HepG2 (cell line): ENCODE results near the gene ZNF444. TPM values are rescaled to one million over a fixed set of nuclear protein-coding genes. Genes with fewer than 3 reads are reported as not detected.
"Not testable (repeated sequence)": the region's sequence is repeated elsewhere in the genome, so short reads cannot be mapped to it uniquely, and the experiment has no call there.

Source experiments
- ATAC-seq: fragments of 200-7000 bp; cut with Tn5 transposase; 3 replicates; pipeline ENCODE4 v1.9.1; 2020; ENCODE audit warnings: mild to moderate bottlenecking, moderate library complexity
- BruUV-seq: library from RNA; stranded (reverse); fragments of 400-500 nt; replicated peaks from 2 replicates; lab custom pipeline; 2021; lab: Mats Ljungman, UMichigan
- CTCF ChIA-PET: fragments of 300-600 bp; formaldehyde crosslinking; extraction: SDS; loops from one replicate; lab custom pipeline; 2021; ENCODE audit warnings: low total read pairs, inconsistent platforms, low intra/inter-chr PET ratio; lab: Yijun Ruan, JAX
- POLR2A ChIA-PET: fragments of 350-600 bp; sonication (Branson Sonifier 250); formaldehyde crosslinking; loops from one replicate; lab custom pipeline; 2020; ENCODE audit warnings: antibody characterized with exemption, inconsistent platforms; lab: Yijun Ruan, JAX
- DNase-seq: peaks from one replicate; pipeline ENCODE4 v3.0.0-alpha.2; 2015; ENCODE audit warnings: low spot score
- FAIRE-seq: peaks from 3 replicates; lab custom pipeline; 2011; peaks lifted over from hg19 to GRCh38; lab: Jason Lieb, UNC
- H2AFZ ChIP-seq: one replicate; pipeline ENCODE4 v1.6.1; 2011; ENCODE audit warnings: low read length, inconsistent platforms
- H3K27ac ChIP-seq: fragments of 300-600 bp; 3 replicates; pipeline ENCODE4 v1.8.0; 2011; ENCODE audit warnings: mixed run types, mild to moderate bottlenecking, mixed read lengths, low read length, inconsistent platforms; ENCODE audit not compliant: insufficient read depth; ENCODE audit errors: extremely low read length
- H3K27me3 ChIP-seq, 2 experiments: fragments of 200-600 bp in 1 of 2; 2 replicates in 1 of 2; 3 replicates in 1 of 2; pipeline versions ENCODE4 v1.6.0 to v1.8.0; 2011; ENCODE audit warnings: low read length in 2 of 2, mild to moderate bottlenecking in 2 of 2, moderate library complexity in 2 of 2, inconsistent platforms in 1 of 2; ENCODE audit not compliant: insufficient read depth in 2 of 2, control insufficient read depth in 1 of 2
- H3K36me3 ChIP-seq, 2 experiments: fragments of 200-600 bp in 1 of 2; replicated peaks in 1 of 2; 2 replicates in 1 of 2; 3 replicates in 1 of 2; pipeline versions ENCODE4 v1.5.1 to v1.8.0; 2011; ENCODE audit warnings: low read length in 2 of 2, inconsistent platforms in 1 of 2; ENCODE audit not compliant: insufficient read depth in 2 of 2, control insufficient read depth in 1 of 2
- H3K4me1 ChIP-seq: 2 replicates; pipeline ENCODE4 v1.5.1; 2012; ENCODE audit warnings: low read length, inconsistent platforms; ENCODE audit not compliant: insufficient read depth
- H3K4me2 ChIP-seq: 2 replicates; pipeline ENCODE4 v1.6.0; 2011; ENCODE audit warnings: low read depth, low read length, inconsistent platforms
- H3K4me3 ChIP-seq, 3 experiments: fragments of 200-600 bp in 1 of 3; sonication (generic), shearing (Covaris generic) in 1 of 3; replicated peaks in 1 of 3; 2 replicates each; pipeline ENCODE4 v1.5.1; 2011 to 2016; ENCODE audit warnings: low read length in 3 of 3, inconsistent platforms in 2 of 3, low read depth in 2 of 3, mild to moderate bottlenecking in 2 of 3, control low read depth in 1 of 3, mixed read lengths in 1 of 3; ENCODE audit not compliant: insufficient read depth in 1 of 3
- H3K79me2 ChIP-seq: one replicate; pipeline ENCODE4 v1.6.1; 2011; ENCODE audit warnings: low read length, inconsistent platforms; ENCODE audit not compliant: insufficient read depth
- H3K9ac ChIP-seq: 2 replicates; pipeline ENCODE4 v1.6.0; 2011; ENCODE audit warnings: mild to moderate bottlenecking, low read depth, low read length, inconsistent platforms; ENCODE audit not compliant: insufficient read depth
- H3K9me3 ChIP-seq: 2 replicates; pipeline ENCODE4 v1.5.1; 2012; ENCODE audit warnings: mild to moderate bottlenecking, low read length
- H4K20me1 ChIP-seq: 2 replicates; pipeline ENCODE4 v1.6.0; 2011; ENCODE audit warnings: inconsistent platforms, mild to moderate bottlenecking, low read length, moderate library complexity; ENCODE audit not compliant: insufficient read depth
- CENPBD1 ChIP-seq: sonication (generic); formaldehyde crosslinking; IDR thresholded peaks from 2 replicates; pipeline ENCODE4 v1.8.0; 2022; ENCODE audit warnings: missing genetic modification reagents, low read depth, mild to moderate bottlenecking, borderline replicate concordance
- HNRNPL ChIP-seq: fragments of 200-400 bp; formaldehyde crosslinking; IDR thresholded peaks from 2 replicates; pipeline ENCODE4 v1.6.1; 2017; ENCODE audit warnings: mild to moderate bottlenecking, low read depth, low read length
- HOMEZ ChIP-seq: IDR thresholded peaks from 2 replicates; pipeline ENCODE4 v1.6.1; 2016; ENCODE audit warnings: low read depth
- PPARG ChIP-seq: conservative IDR thresholded peaks from 2 replicates; pipeline ENCODE4 v1.6.1; 2016; ENCODE audit warnings: missing biosample characterization, missing genetic modification reagents
- REL ChIP-seq: sonication (generic); formaldehyde crosslinking; conservative IDR thresholded peaks from 2 replicates; pipeline ENCODE4 v1.8.0; 2022; ENCODE audit warnings: mild to moderate bottlenecking, missing genetic modification reagents, moderate library complexity
- SALL1 ChIP-seq: sonication (generic); formaldehyde crosslinking; IDR thresholded peaks from 2 replicates; pipeline ENCODE4 v1.8.0; 2022; ENCODE audit warnings: mild to moderate bottlenecking, missing genetic modification reagents
- ZBTB46 ChIP-seq: sonication (generic); formaldehyde crosslinking; IDR thresholded peaks from 2 replicates; pipeline ENCODE4 v1.4.0; 2020; ENCODE audit warnings: mild to moderate bottlenecking, missing genetic modification reagents, borderline replicate concordance
- ZFP36 ChIP-seq: fragments of 150-350 bp; IDR thresholded peaks from 2 replicates; pipeline ENCODE4 v1.6.1; 2018; ENCODE audit warnings: borderline replicate concordance, low read length, low read depth; ENCODE audit not compliant: partially characterized antibody
- ZGPAT ChIP-seq: IDR thresholded peaks from 2 replicates; pipeline ENCODE4 v1.6.1; 2016; ENCODE audit warnings: mild to moderate bottlenecking
- ZNF230 ChIP-seq: sonication (generic); formaldehyde crosslinking; IDR thresholded peaks from 2 replicates; pipeline ENCODE4 v1.4.0; 2020; ENCODE audit warnings: mild to moderate bottlenecking, missing genetic modification reagents
- ZNF75D ChIP-seq: sonication (generic); formaldehyde crosslinking; IDR thresholded peaks from 2 replicates; pipeline ENCODE4 v1.8.1; 2023; ENCODE audit warnings: missing genetic modification reagents, mild to moderate bottlenecking, borderline replicate concordance
- WGBS: methylation state at CpG from one replicate; pipeline ENCODE4 v1.1.6; 2017; ENCODE audit warnings: low lambda C conversion rate; 5-methylcytosine and 5-hydroxymethylcytosine counted together
- in situ Hi-C: cut with HindIII; loops from 2 replicates; pipeline ENCODE4 v1.10.0; 2017; ENCODE audit warnings: low pct_unique_long_range_greater_than_20kb; ENCODE audit not compliant: extremely low pct_ligation_motif_present
- intact Hi-C: fragments of 100-400 bp; cut with micrococcal nuclease; formaldehyde crosslinking; loops from one replicate; pipeline ENCODE4 v1.10.0; 2022; ENCODE audit not compliant: unreplicated experiment
- polyA plus RNA-seq, 8 experiments: library from polyadenylated mRNA; depleted of rRNA in 3 of 8; stranded (reverse) in 7 of 8; unstranded in 1 of 8; fragments of >200 nt; fragmentation: Illumina TruSeq in 4 of 8; extraction: Trizol in 4 of 8; gene quantifications; 2 replicates each; pipeline versions ENCODE4 v1.2.1 to v1.2.3, GENCODE V29; 2011 to 2016; ENCODE audit warnings: low read depth in 4 of 8, missing spikeins in 1 of 8, mixed read lengths in 1 of 8; ENCODE audit not compliant: insufficient read depth in 1 of 8
- total RNA-seq, 5 experiments: library from RNA; depleted of rRNA; stranded (reverse); fragments of >200 nt; fragmentation: Illumina TruSeq; extraction: Trizol; gene quantifications; 2 replicates each; pipeline ENCODE4 v1.2.3, GENCODE V29; 2016; ENCODE audit warnings: low read depth in 1 of 5

The ZNF444 gene
- total and polyA plus RNA-seq, 2 of the 13 experiments (the other 11 are each of a cell fraction or from before 2014, with no cell fraction given): 27.4 to 30.3 TPM

GRCh38 chr19:56201973-56202372, 60.9 kb downstream of the ZNF444 start, which contains the start of gene ZSCAN5C:
ZSCAN5C (plus strand) TSS chr19:56202273; CDS start chr19:56205914, 3,641 bp downstream.
- 8% methylated on average over 3 of the region's 3 CpGs for WGBS
- FAIRE-seq: no peak
- POLR2A ChIA-PET: no interaction called here

GRCh38 chr19:56207581-56207980, 66.5 kb downstream of the ZNF444 start:
- H3K4me3 ChIP-seq, BruUV-seq, H4K20me1 ChIP-seq, H3K9ac ChIP-seq, FAIRE-seq, H3K4me2 ChIP-seq, H3K9me3 ChIP-seq, DNase-seq, POLR2A ChIA-PET, CTCF ChIA-PET, H3K36me3 ChIP-seq, H2AFZ ChIP-seq, H3K27ac ChIP-seq, intact Hi-C loops, H3K4me1 ChIP-seq, ATAC-seq, in situ Hi-C loops, H3K79me2 ChIP-seq: not testable (repeated sequence)
- peaks cover 0 to 13% of the 10 kb centered on the region in 2 experiments; a peak in 2 of 5 replicates for H3K27me3 ChIP-seq
- WGBS: 56% methylated on average over 4 of the region's 5 CpGs

More at GRCh38 chr19:56201973-56202372, 60.9 kb downstream of the ZNF444 start, which contains the start of gene ZSCAN5C:
- in situ Hi-C loops (no loop called here), intact Hi-C loops (no loop called here)
- Histone ChIP-seq H2AFZ (no peak within 1 kb of the TSS), H3K4me3 (no peak within 1 kb of the TSS), H3K4me1 (no peaks in the 10 kb centered on the region), H3K4me2 (no peak within 1 kb of the TSS), H3K27ac (no peak within 1 kb of the TSS), H3K9ac (no peak within 1 kb of the TSS), H3K79me2 (no peaks in the 10 kb centered on the region), H3K36me3 (no peaks in the 10 kb centered on the region), H4K20me1 (no peaks in the 10 kb centered on the region), H3K9me3 (no peaks in the 10 kb centered on the region), H3K27me3 (peaks cover 0 to under 1% of the 10 kb centered on the region in 2 experiments; a peak in 1 of 5 replicates)
- TF ChIP-seq ZNF75D (CRISPR knock-in tag): no peak
- TF ChIP-seq ZNF230: no peak
- no peak for TF ChIP-seq ZBTB46 (CRISPR knock-in tag)
- TF ChIP-seq PPARG (CRISPR knock-in tag): no peak
- TF ChIP-seq HNRNPL: no peak
- no peak for TF ChIP-seq CENPBD1 (CRISPR knock-in tag)
- no peak for TF ChIP-seq SALL1
- no peak for TF ChIP-seq ZGPAT (CRISPR knock-in tag)
- TF ChIP-seq REL: no peak
- TF ChIP-seq ZFP36: no peak
- TF ChIP-seq HOMEZ (CRISPR knock-in tag): no peak
- BruUV-seq: no TSS peak
- CTCF ChIA-PET: no interaction called here
- ATAC-seq (no peak), DNase-seq (no peak)
